NCI-H2081 treated with DMSO at 0.1 percent for 48 hours (cell line): ENCODE results near the gene PIGU.
"Not testable (repeated sequence)": the region's sequence is repeated elsewhere in the genome, so short reads cannot be mapped to it uniquely, and the experiment has no call there.

ENCODE experiments used
- DNase-seq: peaks from one replicate; lab custom pipeline; 2025; lab: John Stamatoyannopoulos, UW

Gene PIGU

DNA sequence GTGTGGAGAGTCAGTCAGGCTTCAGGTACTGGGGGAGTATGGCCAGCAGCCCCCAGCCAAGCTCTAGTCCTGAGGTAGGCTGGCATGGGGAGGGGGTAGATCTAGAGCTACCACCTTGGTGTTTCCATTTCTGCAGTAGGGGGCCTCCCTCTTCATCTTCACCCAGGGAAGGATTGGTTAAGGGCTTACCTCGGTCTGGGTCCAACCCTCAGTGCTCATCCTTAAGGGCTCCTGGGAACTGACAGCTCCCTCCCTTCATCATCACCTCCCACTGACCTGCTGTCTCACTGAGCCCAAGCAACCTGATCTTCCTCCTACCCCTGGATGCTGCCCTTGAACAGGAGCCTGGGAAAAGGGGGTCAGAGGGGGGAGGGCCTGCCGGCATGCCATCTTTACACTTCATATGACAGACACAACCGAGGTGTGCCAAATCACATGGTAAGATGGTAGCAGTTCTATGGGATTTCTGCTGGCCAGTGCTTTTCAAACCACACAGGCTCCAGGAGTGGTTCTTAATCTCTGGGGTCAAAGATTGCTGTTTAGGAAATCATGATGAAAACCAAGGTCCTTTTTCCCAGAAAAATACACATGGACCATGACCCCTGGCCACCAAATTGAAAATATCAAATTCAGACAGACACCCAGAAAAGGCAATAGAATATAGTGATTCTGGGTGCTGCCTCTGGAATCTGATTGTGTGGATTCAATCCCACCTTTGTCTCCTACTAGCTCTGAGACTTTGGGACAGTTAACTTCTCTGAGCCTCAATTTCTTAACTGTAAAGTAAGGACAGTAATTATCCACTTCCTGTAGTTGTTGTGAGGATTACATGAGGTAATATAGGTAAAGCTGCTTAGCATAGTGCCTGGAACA lies 30.3 kb upstream of the PIGU start:
- no peak for DNase-seq

- no peak for DNase-seq
These were observed 29.5 kb upstream of the PIGU start for GRCh38 chr20:34706302-34706875.

GRCh38 chr20:34705397-34706301 lies 28.8 kb upstream of the PIGU start:
- DNase-seq, result no peak

- DNase-seq, result no peak
These were observed 28.1 kb upstream of the PIGU start for GRCh38 chr20:34705008-34705396.

- peak; percentile 25 for DNase-seq
These were observed 27.5 kb upstream of the PIGU start, which contains the start of gene TP53INP2 for GRCh38 chr20:34704177-34705007. TSS of gene TP53INP2 (plus strand) at chr20:34704344. CDS start at chr20:34708740, 4,396 bp downstream.

DNA sequence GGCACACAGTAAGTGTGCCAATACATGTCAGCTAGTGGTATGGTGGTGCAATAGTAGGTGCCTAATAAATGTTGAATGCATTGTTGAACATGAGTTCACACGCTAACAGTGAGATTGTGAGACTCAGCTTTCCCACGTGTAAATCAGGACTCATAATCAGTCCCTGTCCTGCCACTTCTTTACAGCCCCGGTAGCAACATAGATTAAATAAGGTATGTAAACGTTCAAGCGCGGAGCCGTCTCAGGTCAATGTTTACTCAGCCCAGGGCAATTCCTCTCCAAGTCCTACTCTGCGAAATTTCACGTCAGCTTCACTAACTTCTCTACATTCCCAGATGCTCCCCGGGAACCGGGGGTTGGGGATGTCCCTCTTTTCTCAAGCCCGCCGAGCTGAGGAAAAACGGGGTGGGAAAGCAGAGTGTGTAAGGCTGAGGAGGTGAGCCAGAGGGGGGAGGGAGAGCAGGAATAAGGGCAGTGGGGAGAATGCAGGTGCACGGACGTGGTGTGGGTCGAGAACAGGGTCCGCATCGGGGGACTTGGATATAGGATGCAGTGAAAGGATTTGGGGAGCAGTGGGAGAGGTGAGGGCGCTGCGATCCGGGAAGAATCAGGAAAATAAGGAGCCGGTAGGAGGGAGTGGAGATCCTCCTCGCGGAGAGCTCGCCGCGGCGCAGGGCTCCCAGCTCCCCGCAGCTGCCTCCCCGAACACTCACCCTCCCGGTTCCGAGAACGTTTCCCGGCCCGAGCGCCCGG lies 26.7 kb upstream of the PIGU start:
- DNase-seq, result no peak

DNA sequence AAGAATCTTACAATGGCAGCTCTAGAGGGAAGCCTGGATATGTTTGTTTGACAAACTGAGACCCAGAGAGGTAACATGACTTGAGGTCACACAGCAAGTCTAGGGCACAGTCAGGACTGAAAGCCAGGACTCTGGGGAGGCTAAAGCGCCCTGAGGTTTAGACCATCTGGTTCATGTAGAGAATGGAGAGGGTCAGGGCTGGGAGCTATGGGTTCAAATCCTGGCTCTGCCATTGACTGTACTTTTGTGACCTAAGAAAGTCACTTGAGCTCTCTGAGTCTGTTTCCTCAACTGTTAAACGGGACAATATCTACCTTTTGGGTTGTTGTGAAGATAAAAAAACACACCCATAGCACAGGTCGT lies 26.1 kb upstream of the PIGU start:
- no peak for DNase-seq

GRCh38 chr20:34701405-34702085 lies 24.7 kb upstream of the PIGU start:
- no peak for DNase-seq

DNA sequence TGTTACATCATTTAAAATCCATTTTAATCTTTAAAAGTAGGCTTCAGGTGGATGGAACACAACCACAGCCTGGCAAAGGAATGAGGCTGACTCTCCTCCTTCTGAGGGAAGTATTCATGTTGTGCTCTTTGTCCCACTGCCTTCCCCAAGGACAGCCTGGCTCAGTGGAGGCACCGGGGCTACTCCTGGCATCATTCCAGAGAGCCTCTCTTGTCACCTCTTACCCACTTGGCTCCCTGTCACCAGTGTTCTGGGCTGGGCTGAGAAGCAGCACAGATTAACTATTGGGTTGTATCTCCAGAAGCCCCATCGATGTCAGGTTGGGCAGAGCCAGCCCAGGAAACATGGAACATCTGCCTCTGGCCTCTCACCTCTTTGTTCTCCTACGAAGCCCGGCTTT lies 16.5 kb upstream of the PIGU start:
- DNase-seq, result no peak

DNA sequence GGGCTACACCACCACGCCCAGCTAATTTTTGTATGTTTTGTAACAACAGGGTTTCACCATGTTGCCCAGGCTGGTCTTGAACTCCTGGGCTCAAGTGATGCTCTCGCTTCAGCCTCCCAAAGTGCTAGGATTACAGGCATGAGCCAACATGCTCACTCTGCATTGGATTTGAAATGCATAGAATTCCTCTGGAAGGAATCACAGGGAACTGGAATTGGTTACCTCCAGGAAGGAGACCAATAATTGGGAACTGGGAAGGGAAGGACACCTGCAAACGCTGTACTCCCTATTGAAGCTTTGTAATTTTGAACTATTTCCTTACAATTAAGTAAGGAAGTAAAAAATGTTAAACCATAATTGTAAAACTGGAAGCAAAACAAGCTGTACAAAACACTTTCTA lies 14.9 kb upstream of the PIGU start:
- DNase-seq, result no peak

GRCh38 chr20:34689486-34689885 lies 12.6 kb upstream of the PIGU start:
- no peak for DNase-seq

DNA sequence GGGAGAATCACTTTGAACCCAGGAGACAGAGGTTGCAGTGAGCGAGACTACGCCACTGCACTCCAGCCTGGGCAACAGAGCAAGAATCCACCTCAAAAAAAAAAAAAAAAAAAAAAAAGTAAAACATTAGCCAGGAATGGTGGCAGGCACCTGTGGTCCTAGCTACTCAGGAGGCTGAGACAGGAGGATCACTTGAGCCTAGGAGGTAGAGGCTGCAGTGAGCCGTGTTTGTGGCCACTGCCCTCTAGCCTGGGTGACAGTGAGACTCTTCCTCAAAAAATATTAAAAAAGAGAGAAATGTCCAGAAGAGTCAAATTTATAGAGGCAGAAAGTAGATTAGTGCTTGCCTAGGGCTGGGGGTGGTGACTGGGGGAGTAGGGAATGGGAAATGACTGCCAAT lies 6.8 kb upstream of the PIGU start:
- DNase-seq, result no peak

DNA sequence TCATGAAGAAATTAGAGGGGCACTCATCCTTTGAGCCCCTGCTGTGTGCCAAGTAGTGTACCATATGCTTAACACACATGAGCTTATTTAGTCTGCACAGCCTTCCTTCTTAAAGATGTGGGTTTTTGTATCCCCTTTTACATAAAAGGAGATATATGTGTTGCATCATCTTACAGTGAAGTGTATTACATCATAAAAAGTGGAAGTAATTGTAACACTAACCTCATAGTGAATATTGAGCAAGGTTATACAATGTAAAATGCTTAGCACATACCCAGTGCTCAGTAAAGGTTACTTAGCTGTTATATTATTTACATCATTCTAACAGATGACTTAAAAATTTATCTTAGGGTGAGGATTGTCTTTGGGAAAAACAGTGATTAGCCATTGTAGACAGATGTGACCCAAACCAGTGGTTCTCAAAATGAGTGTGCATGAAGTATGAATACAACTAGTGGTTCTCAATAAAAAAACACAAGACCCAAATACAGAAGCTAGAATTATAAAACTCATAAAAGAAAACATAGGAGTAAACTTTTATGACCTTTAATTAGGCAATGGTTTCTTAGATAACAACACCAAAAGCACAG lies 3.8 kb upstream of the PIGU start:
- DNase-seq, result no peak

GRCh38 chr20:34675993-34676641 lies 775 bp downstream of the PIGU start:
- DNase-seq, result no peak

GRCh38 chr20:34675561-34675960 lies 1.3 kb downstream of the PIGU start:
- no peak for DNase-seq

- no peak for DNase-seq
These were observed 3.5 kb downstream of the PIGU start for GRCh38 chr20:34673412-34673811.

DNA sequence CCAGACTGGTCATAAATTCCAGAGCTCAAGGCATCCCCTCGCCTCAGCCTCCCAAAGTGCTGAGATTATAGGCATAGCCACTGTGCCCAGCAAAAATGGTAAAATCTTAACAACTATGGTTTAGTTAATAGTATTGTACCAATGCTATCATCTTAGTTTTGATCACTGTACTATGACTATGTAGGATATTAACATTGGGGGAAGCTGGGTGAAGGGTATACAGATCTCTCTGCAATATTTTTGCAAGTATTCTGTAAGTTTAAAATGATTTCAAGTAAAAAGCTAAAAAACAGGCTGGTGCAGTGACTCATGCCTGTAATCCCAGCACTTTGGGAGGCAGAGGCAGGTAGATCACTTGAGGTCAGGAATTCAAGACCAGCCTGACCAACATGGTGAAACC lies 7.8 kb downstream of the PIGU start:
- DNase-seq, result no peak

DNA sequence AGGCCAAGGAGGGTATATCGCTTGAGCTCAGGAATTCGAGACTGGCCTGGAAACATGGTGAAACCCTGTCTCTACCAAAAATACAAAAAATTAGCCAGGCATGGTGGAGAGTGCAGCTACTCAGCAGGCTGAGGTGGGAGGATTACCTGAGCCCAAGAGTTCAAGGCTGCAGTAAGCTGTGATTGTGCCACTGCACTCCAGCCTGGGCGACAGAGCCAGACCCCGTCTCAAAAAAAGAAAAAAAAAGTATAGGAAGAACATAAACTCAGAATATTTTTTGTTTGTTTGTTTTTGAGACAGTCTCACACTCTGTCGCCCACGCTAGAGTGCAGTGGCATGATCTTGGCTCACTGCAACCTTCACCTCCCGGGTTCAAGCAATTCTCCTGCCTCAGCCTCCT lies 12.1 kb downstream of the PIGU start:
- DNase-seq, result not testable (repeated sequence)

DNA sequence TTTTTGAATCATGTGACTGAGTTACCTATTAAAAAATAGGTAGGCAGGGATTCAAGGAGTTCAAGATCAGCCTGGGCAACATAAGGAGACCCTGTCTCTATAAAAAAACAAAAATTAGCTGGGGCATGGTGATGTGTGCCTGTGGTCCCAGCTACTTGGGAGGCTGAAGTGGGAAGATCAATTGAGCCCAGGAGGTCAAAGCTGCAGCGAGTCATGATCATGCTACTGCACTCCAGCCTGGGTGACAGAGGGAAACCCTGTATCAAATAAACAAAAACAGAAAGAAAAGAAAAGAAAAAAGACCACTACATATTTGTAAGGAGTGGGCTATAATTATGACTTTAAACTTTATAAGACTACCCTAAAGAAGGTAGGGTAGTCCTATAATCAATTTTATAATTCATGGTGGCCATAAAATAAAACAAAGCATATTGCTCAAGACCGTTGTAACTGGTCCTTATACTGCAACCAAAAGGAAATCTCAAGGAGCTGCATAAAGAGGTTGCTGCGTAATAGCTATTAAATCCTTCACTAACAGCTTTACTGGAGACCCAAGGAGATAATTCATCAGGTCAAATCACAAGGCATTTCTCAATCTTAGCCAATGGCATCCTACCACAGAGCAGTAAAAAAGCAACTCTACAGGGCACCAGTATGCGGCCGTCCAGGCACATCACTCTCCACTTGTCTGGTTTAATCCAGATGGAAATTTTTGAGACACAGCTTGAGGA lies 13.5 kb downstream of the PIGU start:
- no peak for DNase-seq
